IMR-90 (cell line): ENCODE data around the gene TMEM33. TPM values are rescaled to one million over a fixed set of nuclear protein-coding genes. Genes with fewer than 3 reads are reported as not detected.

Experiments used
- ATAC-seq: fragments of 200-7000 bp; cut with Tn5 transposase; 2 replicates; pipeline ENCODE4 v1.9.1; 2020; ENCODE audit warnings: low read depth, mild to moderate bottlenecking, moderate library complexity
- BruUV-seq: library from RNA; stranded (reverse); fragments of 400-500 nt; replicated peaks from 2 replicates; lab custom pipeline; 2021; lab: Mats Ljungman, UMichigan
- CTCF ChIA-PET: fragments of 300-600 bp; formaldehyde crosslinking; extraction: SDS; loops from one replicate; lab custom pipeline; 2021; ENCODE audit warnings: antibody characterized with exemption; lab: Yijun Ruan, JAX
- POLR2A ChIA-PET: fragments of 300-600 bp; sonication (Branson Sonifier 250); formaldehyde crosslinking; loops from one replicate; lab custom pipeline; 2022; ENCODE audit warnings: antibody characterized with exemption; ENCODE audit not compliant: unreplicated experiment; lab: Charles Lee
- DNase-seq: peaks from one replicate; pipeline ENCODE4 v3.0.0; 2013
- H2AFZ ChIP-seq: replicated peaks from 2 replicates; pipeline ENCODE3; 2013; ENCODE audit warnings: low read length, mild to moderate bottlenecking; ENCODE audit not compliant: poor library complexity
- H2AK5ac ChIP-seq: 2 replicates; pipeline ENCODE4 v1.6.1; 2013; ENCODE audit warnings: low read depth, low read length, inconsistent platforms
- H2AK9ac ChIP-seq: replicated peaks from 2 replicates; pipeline ENCODE3; 2013; ENCODE audit warnings: mild to moderate bottlenecking, low read depth, low read length, moderate library complexity; ENCODE audit not compliant: poor library complexity
- H2BK120ac ChIP-seq: 2 replicates; pipeline ENCODE4 v1.6.1; 2013; ENCODE audit warnings: low read depth, low read length, inconsistent platforms
- H2BK15ac ChIP-seq: 3 replicates; pipeline ENCODE4 v1.6.1; 2013; ENCODE audit warnings: low read depth, low read length, inconsistent platforms
- H2BK20ac ChIP-seq: 2 replicates; pipeline ENCODE4 v1.6.1; 2013; ENCODE audit warnings: low read depth, mild to moderate bottlenecking, inconsistent platforms, low read length, moderate library complexity
- H2BK5ac ChIP-seq: 2 replicates; pipeline ENCODE4 v1.6.1; 2013; ENCODE audit warnings: mild to moderate bottlenecking, low read depth, low read length, inconsistent platforms; ENCODE audit not compliant: poor library complexity, severe bottlenecking
- H3K14ac ChIP-seq: replicated peaks from 2 replicates; pipeline ENCODE4 v1.6.1; 2013; ENCODE audit warnings: low read depth, low read length, inconsistent platforms
- H3K18ac ChIP-seq: 2 replicates; pipeline ENCODE4 v1.6.1; 2013; ENCODE audit warnings: low read depth, low read length, control low read depth
- H3K23ac ChIP-seq: 2 replicates; pipeline ENCODE4 v1.6.1; 2013; ENCODE audit warnings: low read depth, low read length, inconsistent platforms
- H3K27ac ChIP-seq: 2 replicates; pipeline ENCODE4 v1.5.1; 2013; ENCODE audit warnings: mild to moderate bottlenecking, control low read depth, low read length; ENCODE audit not compliant: insufficient read depth
- H3K27me3 ChIP-seq: 2 replicates; pipeline ENCODE4 v1.6.1; 2013; ENCODE audit warnings: low read length; ENCODE audit not compliant: control insufficient read depth, insufficient read depth
- H3K36me3 ChIP-seq: 2 replicates; pipeline ENCODE4 v1.6.1; 2013; ENCODE audit warnings: low read length, mixed read lengths; ENCODE audit not compliant: control insufficient read depth, insufficient read depth
- H3K4ac ChIP-seq: 2 replicates; pipeline ENCODE4 v1.6.1; 2013; ENCODE audit warnings: low read depth, low read length, inconsistent platforms
- H3K4me1 ChIP-seq: 2 replicates; pipeline ENCODE4 v1.6.1; 2013; ENCODE audit warnings: low read length, mixed read lengths; ENCODE audit not compliant: control insufficient read depth, insufficient read depth
- H3K4me2 ChIP-seq: 2 replicates; pipeline ENCODE4 v1.6.1; 2013; ENCODE audit warnings: low read depth, mild to moderate bottlenecking, control low read depth, low read length, moderate library complexity
- H3K4me3 ChIP-seq: 2 replicates; pipeline ENCODE4 v1.5.1; 2013; ENCODE audit warnings: low read depth, mild to moderate bottlenecking, control low read depth, low read length, moderate library complexity; ENCODE audit not compliant: insufficient read depth
- H3K56ac ChIP-seq: 2 replicates; pipeline ENCODE4 v1.6.1; 2013; ENCODE audit warnings: low read length, inconsistent platforms; ENCODE audit not compliant: insufficient read depth; ENCODE audit errors: extremely low read depth
- H3K79me1 ChIP-seq, 2 experiments: 2 replicates each; pipeline ENCODE4 v1.6.1; 2013; ENCODE audit warnings: low read length in 2 of 2, inconsistent platforms in 1 of 2, low read depth in 1 of 2
- H3K9ac ChIP-seq: 2 replicates; pipeline ENCODE4 v1.6.1; 2013; ENCODE audit warnings: low read depth, low read length, control low read depth
- H3K9me1 ChIP-seq: 2 replicates; pipeline ENCODE4 v1.6.1; 2013; ENCODE audit warnings: low read length, inconsistent platforms; ENCODE audit not compliant: insufficient read depth
- H3K9me3 ChIP-seq: 2 replicates; pipeline ENCODE4 v1.6.1; 2013; ENCODE audit warnings: low read length; ENCODE audit not compliant: control insufficient read depth, insufficient read depth
- H4K20me1 ChIP-seq: 2 replicates; pipeline ENCODE4 v1.6.1; 2013; ENCODE audit warnings: low read length, inconsistent platforms; ENCODE audit not compliant: insufficient read depth
- H4K5ac ChIP-seq: 2 replicates; pipeline ENCODE4 v1.6.1; 2013; ENCODE audit warnings: mild to moderate bottlenecking, low read depth, low read length, control low read depth
- H4K8ac ChIP-seq, 2 experiments: 2 replicates each; pipeline ENCODE4 v1.6.1; 2013; ENCODE audit warnings: low read depth in 2 of 2, low read length in 2 of 2, control low read depth in 1 of 2, inconsistent platforms in 1 of 2
- H4K91ac ChIP-seq: 2 replicates; pipeline ENCODE4 v1.6.1; 2013; ENCODE audit warnings: low read depth, low read length, inconsistent platforms; ENCODE audit not compliant: insufficient read depth
- FOS ChIP-seq: fragments of 150-350 bp; IDR thresholded peaks from 2 replicates; pipeline ENCODE4 v1.6.1; 2016; ENCODE audit warnings: low read depth, low read length
- MXI1 ChIP-seq: IDR thresholded peaks from 2 replicates; pipeline ENCODE4 v1.6.1; 2012; ENCODE audit warnings: low read depth, mild to moderate bottlenecking, low read length, moderate library complexity, borderline replicate concordance
- WGBS, 2 experiments: methylation state at CpG; one replicate each; pipeline versions ENCODE4 v1.1.5 to v1.1.7; 2013; ENCODE audit warnings: missing lambda C conversion rate in 2 of 2; ENCODE audit not compliant: insufficient read length in 1 of 2; ENCODE audit errors: extremely low coverage in 2 of 2; 5-methylcytosine and 5-hydroxymethylcytosine counted together
- dilution Hi-C: fragments of 300-500 bp; cut with HindIII; formaldehyde crosslinking; loops from one replicate; pipeline ENCODE4 v1.14.3; 2018; ENCODE audit warnings: low sequenced_read_pairs; ENCODE audit not compliant: unreplicated experiment
- in situ Hi-C: fragments of 300-500 bp; cut with MboI; formaldehyde crosslinking; loops from 3 replicates; pipeline ENCODE4 v1.14.3; 2019; ENCODE audit warnings: low sequenced_read_pairs, inconsistent platforms, mixed read lengths
- intact Hi-C: fragments of 100-400 bp; cut with micrococcal nuclease; formaldehyde crosslinking; loops from 2 replicates; pipeline ENCODE4 v1.10.0; 2022
- polyA plus RNA-seq, 3 experiments: library from polyadenylated mRNA; depleted of rRNA; stranded (reverse); fragments of >200 nt; gene quantifications; 2 replicates each; pipeline ENCODE4 v1.2.3, GENCODE V29; 2012; ENCODE audit warnings: low replicate concordance in 1 of 3
- total RNA-seq: library from RNA; depleted of rRNA; stranded (reverse); fragments of >200 nt; gene quantifications from 2 replicates; pipeline ENCODE4 v1.2.3, GENCODE V29; 2012

Gene TMEM33
- total and polyA plus RNA-seq, 2 of the 4 experiments (the other 2 are of a cell fraction), result 23.6 to 45.5 TPM

- peaks cover 3% of the 10 kb centered on the region for H4K20me1 ChIP-seq
- POLR2A ChIA-PET, result no interaction called here
- H3K4me3 ChIP-seq, result no peak overlapping the region
- intact Hi-C loops (no loop called here), in situ Hi-C loops (no loop called here), dilution Hi-C loops (no loop called here)
- CTCF ChIA-PET, result interaction anchor here (0.7 kb wide), 1 partner anchor 10 kb away, joined by 3 read pairs; no protein-coding TSS in a partner anchor
- no peaks in the 10 kb centered on the region for H3K27me3 ChIP-seq
- no peak overlapping the region for H4K5ac ChIP-seq
- no peaks in the 10 kb centered on the region for H3K9me3 ChIP-seq
- no peak overlapping the region for H3K4ac ChIP-seq
- H4K8ac ChIP-seq, result no peak overlapping the region
- H3K56ac ChIP-seq, result no peak overlapping the region
- no peak overlapping the region for H2BK20ac ChIP-seq
- H3K18ac ChIP-seq, result no peak overlapping the region
- H2BK120ac ChIP-seq, result no peak overlapping the region
- no TSS peak for BruUV-seq
- H3K14ac ChIP-seq, result no peak overlapping the region
- 89% methylated on average over 1 of the region's 3 CpGs; no CpG with 5 or more reads in 1 of the 2 experiments for WGBS, 2 experiments
- no peak overlapping the region for H2BK15ac ChIP-seq
- H3K36me3 ChIP-seq, result no peaks in the 10 kb centered on the region
- no peak overlapping the region for H2AK5ac ChIP-seq
- no peak for TF ChIP-seq FOS
- no peak for TF ChIP-seq MXI1
- H3K79me1 ChIP-seq, result peaks cover 16 to 28% of the 10 kb centered on the region in 2 experiments
- no peak for ATAC-seq
- H3K9me1 ChIP-seq, result 0 out of 2 replicates have a peak, but pooled peaks cover 3% of the 10 kb centered on the region
- H4K91ac ChIP-seq, result no peak overlapping the region
- no peak overlapping the region for H3K23ac ChIP-seq
- DNase-seq, result no peak
- no peak overlapping the region for H2AK9ac ChIP-seq
- H2AFZ ChIP-seq, result no peak overlapping the region
- H3K4me1 ChIP-seq, result no peaks in the 10 kb centered on the region
- H3K4me2 ChIP-seq, result no peak overlapping the region
- H3K9ac ChIP-seq, result no peak overlapping the region
- H3K27ac ChIP-seq, result no peak overlapping the region
- H2BK5ac ChIP-seq, result no peak overlapping the region
Observed at GRCh38 chr4:41998019-41998418, 62.8 kb downstream of the TMEM33 start.
